PC-3 (cell line): ENCODE measurements around the gene ZNF92. TPM values are rescaled to one million over a fixed set of nuclear protein-coding genes. Genes with fewer than 3 reads are reported as not detected.
A peak's percentile ranks its signal among the peaks of the same experiment; 100 is the strongest.

Source experiments
- ATAC-seq: fragments of 200-7000 bp; cut with Tn5 transposase; 2 replicates; pipeline ENCODE4 v1.9.1; 2020; ENCODE audit warnings: mild to moderate bottlenecking, moderate library complexity
- BruUV-seq: library from RNA; stranded (reverse); fragments of 400-500 nt; replicated peaks from 2 replicates; lab custom pipeline; 2021; lab: Mats Ljungman, UMichigan
- CTCF ChIA-PET: fragments of 300-600 bp; sonication (Branson Sonifier 250); formaldehyde crosslinking; loops from one replicate; lab custom pipeline; 2022; ENCODE audit warnings: antibody characterized with exemption; lab: Charles Lee
- POLR2A ChIA-PET: fragments of 300-600 bp; sonication (Branson Sonifier 250); formaldehyde crosslinking; loops from one replicate; lab custom pipeline; 2022; ENCODE audit warnings: antibody characterized with exemption; ENCODE audit not compliant: unreplicated experiment; lab: Charles Lee
- DNase-seq: peaks from one replicate; pipeline ENCODE4 v3.0.0-alpha.2; 2015
- H2AFZ ChIP-seq: fragments of 300-600 bp; sonication (generic); 2 replicates; pipeline ENCODE4 v1.6.0; 2016; ENCODE audit warnings: antibody characterized with exemption, low read length
- H3F3A ChIP-seq: fragments of 300-600 bp; sonication (generic); one replicate; pipeline ENCODE4 v1.6.0; 2017; ENCODE audit warnings: antibody characterized with exemption, low read length, control low read depth, mild to moderate bottlenecking; ENCODE audit not compliant: unreplicated experiment
- H3K27ac ChIP-seq: fragments of 300-600 bp; sonication (generic); 2 replicates; pipeline ENCODE4 v1.5.1; 2016; ENCODE audit warnings: mild to moderate bottlenecking, low read length
- H3K27me3 ChIP-seq: fragments of 300-600 bp; sonication (generic); 2 replicates; pipeline ENCODE4 v1.6.1; 2016; ENCODE audit warnings: low read length, mixed read lengths
- H3K36me3 ChIP-seq: fragments of 300-600 bp; sonication (generic); 2 replicates; pipeline ENCODE4 v1.6.1; 2016; ENCODE audit warnings: low read depth, mixed run types, low read length, mixed read lengths
- H3K4me1 ChIP-seq: fragments of 300-600 bp; sonication (generic); 2 replicates; pipeline ENCODE4 v1.5.1; 2016; ENCODE audit warnings: low read length; ENCODE audit not compliant: insufficient read depth
- H3K4me2 ChIP-seq: fragments of 300-600 bp; sonication (generic); 2 replicates; pipeline ENCODE4 v1.6.0; 2016; ENCODE audit warnings: low read length
- H3K4me3 ChIP-seq: fragments of 300-600 bp; sonication (generic); 2 replicates; pipeline ENCODE4 v1.5.1; 2016; ENCODE audit warnings: mild to moderate bottlenecking, low read length, mixed read lengths
- H3K79me2 ChIP-seq: fragments of 300-600 bp; sonication (generic); 2 replicates; pipeline ENCODE4 v1.6.1; 2017; ENCODE audit warnings: low read length, mixed read lengths
- H3K9ac ChIP-seq: fragments of 300-600 bp; sonication (generic); 2 replicates; pipeline ENCODE4 v1.6.0; 2016; ENCODE audit warnings: mild to moderate bottlenecking, low read length
- H3K9me2 ChIP-seq: fragments of 300-600 bp; sonication (generic); replicated peaks from 2 replicates; pipeline ENCODE4 v1.6.1; 2016; ENCODE audit warnings: mixed run types, low read length, mixed read lengths
- H3K9me3 ChIP-seq: fragments of 300-600 bp; sonication (generic); 2 replicates; pipeline ENCODE4 v1.6.1; 2016; ENCODE audit warnings: low read length, mixed read lengths
- H4K20me1 ChIP-seq: fragments of 300-600 bp; sonication (generic); 2 replicates; pipeline ENCODE4 v1.6.1; 2016; ENCODE audit warnings: low read length, mixed read lengths
- EZH2 ChIP-seq: fragments of 300-600 bp; sonication (generic); IDR thresholded peaks from one replicate; pipeline ENCODE4 v1.6.1; 2017; ENCODE audit warnings: antibody characterized with exemption, mild to moderate bottlenecking, low read length; ENCODE audit not compliant: unreplicated experiment
- EZH2phosphoT487 ChIP-seq: fragments of 300-600 bp; sonication (generic); IDR thresholded peaks from 2 replicates; pipeline ENCODE4 v1.6.1; 2018; ENCODE audit warnings: mild to moderate bottlenecking, antibody characterized with exemption, low read length, borderline replicate concordance
- intact Hi-C: fragments of 100-400 bp; cut with micrococcal nuclease; formaldehyde crosslinking; loops from 2 replicates; pipeline ENCODE4 v1.9.0; 2023
- total RNA-seq: library from RNA; depleted of rRNA; stranded (reverse); fragments of >200 nt; gene quantifications from 2 replicates; pipeline ENCODE4 v1.2.3, GENCODE V29; 2014
- TF ChIP-seq, protein P1 (sequence below): fragments of 300-600 bp; sonication (generic); conservative IDR thresholded peaks from 2 replicates; pipeline ENCODE4 v1.5.1; 2017; ENCODE audit warnings: antibody characterized with exemption, low read depth, mild to moderate bottlenecking, low read length

Gene ZNF92
- total RNA-seq, 1 experiment from 2014 or later = 7.6 TPM

DNA sequence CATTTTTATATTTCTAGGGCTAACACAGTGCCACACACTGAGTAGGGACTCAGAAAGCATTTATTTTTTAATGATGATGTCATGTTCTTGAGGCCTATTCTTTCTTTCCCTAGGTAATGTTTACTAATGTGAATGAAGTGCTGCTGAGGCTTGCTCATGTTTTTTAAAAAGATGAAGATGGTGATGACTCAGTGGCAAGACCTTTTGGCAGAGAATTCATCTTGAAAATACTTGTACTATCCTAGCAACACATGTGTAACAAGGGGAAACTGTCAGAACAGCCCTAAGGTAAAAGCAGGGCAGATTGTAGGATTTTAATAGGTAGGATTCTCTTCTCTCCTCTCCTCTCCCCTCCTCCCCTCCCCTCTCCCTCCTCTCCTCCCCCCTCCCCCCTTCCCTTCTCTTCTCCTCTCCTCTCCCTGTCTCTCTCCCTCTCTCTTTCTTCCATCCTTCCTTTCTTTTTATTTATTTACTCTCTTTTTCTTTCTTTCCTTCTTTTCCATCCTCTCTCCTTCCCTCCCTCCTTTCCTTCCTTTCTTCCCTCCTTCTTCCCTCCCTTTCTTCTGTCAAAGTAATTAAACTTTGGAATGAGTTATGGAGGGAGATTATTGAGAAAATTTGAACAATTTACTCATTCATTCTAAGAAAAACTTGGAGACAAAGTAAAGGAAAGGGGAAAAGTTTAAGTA lies 75.3 kb downstream of the ZNF92 start:
- CTCF ChIA-PET = no interaction called here
- peak overlapping the region; percentile 31; the same call in 1 of the 2 replicates for H3K9ac ChIP-seq
- intact Hi-C loops = loop anchor here (1.0 to 5.0 kb wide), 2 partner anchors 8 to 232 kb away; no protein-coding TSS in a partner anchor

DNA sequence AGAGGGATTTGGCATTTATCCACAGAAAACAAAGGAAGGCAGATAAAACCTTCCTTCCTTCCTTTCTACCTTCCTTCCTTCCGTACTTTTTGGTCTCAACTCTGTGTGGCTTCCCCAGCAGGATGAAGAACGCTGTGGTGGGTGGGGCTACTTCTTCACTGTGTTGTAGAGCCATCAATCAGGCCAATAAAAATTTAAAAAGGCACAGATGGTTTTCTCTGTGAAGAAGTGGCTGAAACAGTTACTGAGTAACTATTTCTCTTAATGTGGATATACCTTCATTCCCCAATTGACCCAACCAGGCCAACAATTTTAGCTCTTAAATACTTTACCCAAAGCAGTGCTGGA lies 75.8 kb downstream of the ZNF92 start:
- peaks cover 26% of the 10 kb centered on the region for H3K4me1 ChIP-seq
- peak; percentile 71 for DNase-seq
- peak; percentile 80 for ATAC-seq
- H3K9me3 ChIP-seq = 0 out of 2 replicates have a peak, but pooled peaks cover 8% of the 10 kb centered on the region
- peak overlapping the region; percentile 39; the same call in 1 of the 2 replicates for H3K4me3 ChIP-seq
- H3K27me3 ChIP-seq = no peaks in the 10 kb centered on the region
- H3K79me2 ChIP-seq = no peaks in the 10 kb centered on the region
- no TSS peak for BruUV-seq
- peak overlapping the region; percentile 85 for H3K27ac ChIP-seq
- ChIA-PET CTCF (no interaction called here), POLR2A (no interaction called here)
- peak overlapping the region; percentile 70 for H3K4me2 ChIP-seq
- peak overlapping the region; percentile 31; the same call in 1 of the 2 replicates for H3K9ac ChIP-seq
- H3K9me2 ChIP-seq = no peaks in the 10 kb centered on the region
- H3F3A ChIP-seq = peaks cover 3% of the 10 kb centered on the region
- H2AFZ ChIP-seq = peak overlapping the region; percentile 40
- no peaks in the 10 kb centered on the region for H4K20me1 ChIP-seq
- TF ChIP-seq EZH2 (no peak), EZH2phosphoT487 (no peak)
- TF ChIP-seq, protein P1, sequence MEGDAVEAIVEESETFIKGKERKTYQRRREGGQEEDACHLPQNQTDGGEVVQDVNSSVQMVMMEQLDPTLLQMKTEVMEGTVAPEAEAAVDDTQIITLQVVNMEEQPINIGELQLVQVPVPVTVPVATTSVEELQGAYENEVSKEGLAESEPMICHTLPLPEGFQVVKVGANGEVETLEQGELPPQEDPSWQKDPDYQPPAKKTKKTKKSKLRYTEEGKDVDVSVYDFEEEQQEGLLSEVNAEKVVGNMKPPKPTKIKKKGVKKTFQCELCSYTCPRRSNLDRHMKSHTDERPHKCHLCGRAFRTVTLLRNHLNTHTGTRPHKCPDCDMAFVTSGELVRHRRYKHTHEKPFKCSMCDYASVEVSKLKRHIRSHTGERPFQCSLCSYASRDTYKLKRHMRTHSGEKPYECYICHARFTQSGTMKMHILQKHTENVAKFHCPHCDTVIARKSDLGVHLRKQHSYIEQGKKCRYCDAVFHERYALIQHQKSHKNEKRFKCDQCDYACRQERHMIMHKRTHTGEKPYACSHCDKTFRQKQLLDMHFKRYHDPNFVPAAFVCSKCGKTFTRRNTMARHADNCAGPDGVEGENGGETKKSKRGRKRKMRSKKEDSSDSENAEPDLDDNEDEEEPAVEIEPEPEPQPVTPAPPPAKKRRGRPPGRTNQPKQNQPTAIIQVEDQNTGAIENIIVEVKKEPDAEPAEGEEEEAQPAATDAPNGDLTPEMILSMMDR = no peak
- intact Hi-C loops = loop anchor here (1.0 to 5.0 kb wide), 2 partner anchors 8 to 232 kb away; no protein-coding TSS in a partner anchor
- peaks cover 5% of the 10 kb centered on the region; the same call in 1 of the 2 replicates for H3K36me3 ChIP-seq

More for the DNA sequence above, 75.3 kb downstream of the ZNF92 start:
- peak overlapping the region; percentile 39; the same call in 1 of the 2 replicates for H3K4me3 ChIP-seq
- H3K27ac ChIP-seq = peak overlapping the region; percentile 85
- H3K4me1 ChIP-seq = peaks cover 26% of the 10 kb centered on the region
- H3K36me3 ChIP-seq = peaks cover 5% of the 10 kb centered on the region; the same call in 1 of the 2 replicates
- H2AFZ ChIP-seq = peak overlapping the region; percentile 40
- no peaks in the 10 kb centered on the region for H4K20me1 ChIP-seq
- BruUV-seq = no TSS peak
- no peaks in the 10 kb centered on the region for H3K9me2 ChIP-seq
- H3F3A ChIP-seq = peaks cover 3% of the 10 kb centered on the region
- peak overlapping the region; percentile 70 for H3K4me2 ChIP-seq
- ATAC-seq (peak; percentile 84), DNase-seq (peak; percentile 88)
- H3K27me3 ChIP-seq = no peaks in the 10 kb centered on the region
- TF ChIP-seq, protein P1 = no peak
- TF ChIP-seq EZH2phosphoT487 = no peak
- no peak for TF ChIP-seq EZH2
- 0 out of 2 replicates have a peak, but pooled peaks cover 8% of the 10 kb centered on the region for H3K9me3 ChIP-seq
- no peaks in the 10 kb centered on the region for H3K79me2 ChIP-seq
- POLR2A ChIA-PET = no interaction called here
